ENCODE measurements around the gene DUSP19. TPM values are rescaled to one million over a fixed set of nuclear protein-coding genes. Genes with fewer than 3 reads are reported as not detected.

Gene DUSP19
- total and polyA plus RNA-seq, 2 of the 13 experiments (the other 11 are each of a cell fraction or from before 2014, with no cell fraction given) = 1.3 to 1.9 TPM

- no peak for TF ChIP-seq HNRNPH1 (optimal IDR thresholded peaks at IDR 0.05; ENCODE audit: low read depth, low read length)
- TF ChIP-seq MLX (CRISPR knock-in tag; IDR thresholded peaks at IDR 0.05) = no peak
- TF ChIP-seq SMYD3 (CRISPR knock-in tag; IDR thresholded peaks at IDR 0.05) = peak; percentile 32; the same call in 1 of the 2 replicates
- TF ChIP-seq ISX (CRISPR knock-in tag; conservative IDR thresholded peaks at IDR 0.05) = no peak
- TF ChIP-seq DDIT3 (CRISPR knock-in tag; IDR thresholded peaks at IDR 0.05) = no peak
- TF ChIP-seq ZNF639 (CRISPR knock-in tag; conservative IDR thresholded peaks at IDR 0.05) = peak; percentile 72; the same call in 1 of the 2 replicates
- TF ChIP-seq KLF12 (CRISPR knock-in tag; IDR thresholded peaks at IDR 0.05; ENCODE audit: borderline replicate concordance) = peak; percentile 84; the same call in 1 of the 2 replicates
- peak; percentile 63; the same call in 1 of the 2 replicates for TF ChIP-seq IRF2 (CRISPR knock-in tag; IDR thresholded peaks at IDR 0.05)
- TF ChIP-seq SNAPC5 (CRISPR knock-in tag; IDR thresholded peaks at IDR 0.05; ENCODE audit: borderline replicate concordance) = no peak
- TF ChIP-seq ZNF609 (CRISPR knock-in tag; IDR thresholded peaks at IDR 0.05; ENCODE audit: borderline replicate concordance) = 0 out of 2 replicates have a peak, but pooled peaks have one; percentile 47
- no peak for TF ChIP-seq PBX3 (CRISPR knock-in tag; IDR thresholded peaks at IDR 0.05; ENCODE audit: borderline replicate concordance)
- 0 out of 2 replicates have a peak, but pooled peaks have one; percentile 82 for TF ChIP-seq ZNF841 (CRISPR knock-in tag; IDR thresholded peaks at IDR 0.05; ENCODE audit: borderline replicate concordance)
- TF ChIP-seq DZIP1 (CRISPR knock-in tag; IDR thresholded peaks at IDR 0.05) = no peak
- peak; percentile 86; the same call in 1 of the 2 replicates for TF ChIP-seq ZFAT (CRISPR knock-in tag; conservative IDR thresholded peaks at IDR 0.05)
- no peak for TF ChIP-seq U2AF2 (IDR thresholded peaks at IDR 0.05; ENCODE audit: low read depth, low read length)
- no peak for TF ChIP-seq ATAD3A (CRISPR knock-in tag; IDR thresholded peaks at IDR 0.05)
Observed at GRCh38 chr2:183038341-183039300, 39.9 kb upstream of the DUSP19 start, which contains the start of gene NCKAP1 (continued).
